ENCODE results near the gene FAM25C. TPM values are rescaled to one million over a fixed set of nuclear protein-coding genes. Genes with fewer than 3 reads are reported as not detected.
"Not testable (repeated sequence)": the region's sequence is repeated elsewhere in the genome, so short reads cannot be mapped to it uniquely, and the experiment has no call there.

Gene FAM25C
- total RNA-seq, 2 donors from 2014 or later = not detected

DNA sequence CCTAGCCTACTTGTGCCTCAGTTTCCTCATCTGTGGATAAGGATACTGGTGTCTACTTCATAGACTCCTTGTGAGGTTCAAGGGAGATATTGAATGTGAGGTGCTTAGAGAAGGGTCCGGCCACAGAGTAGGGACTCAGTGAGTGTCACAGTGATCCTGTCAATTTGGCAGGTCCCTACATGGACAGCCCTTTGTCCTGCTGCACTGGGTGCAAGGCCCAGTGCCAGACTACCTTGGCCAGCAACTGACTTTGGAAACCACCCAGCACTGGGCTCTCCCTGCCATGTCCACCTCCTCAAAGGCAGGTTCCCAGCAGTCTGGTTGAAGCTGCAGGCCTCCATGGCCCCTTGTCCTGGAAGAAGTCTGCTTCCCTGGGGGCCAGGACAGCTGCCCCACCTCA is 9.5 kb downstream of the FAM25C start:
- H3K36me3 Mint-ChIP-seq (ENCODE audit: low read depth); H3K27ac ChIP-seq (ENCODE audit: low read depth, low read length); H3K27ac Mint-ChIP-seq; H3K4me1 Mint-ChIP-seq; DNase-seq; H3K9me3 ChIP-seq (ENCODE audit: control insufficient read depth, low read length); H3K36me3 ChIP-seq (ENCODE audit: control insufficient read depth, insufficient read depth, low read length); H3K4me1 ChIP-seq (ENCODE audit: control insufficient read depth, insufficient read depth, low read length); H3K27me3 Mint-ChIP-seq (ENCODE audit: insufficient read depth); H3K9ac ChIP-seq (ENCODE audit: extremely low read depth, low read length, poor library complexity, severe bottlenecking); H3K4me3 ChIP-seq (ENCODE audit: low read length); H3K4me3 Mint-ChIP-seq; H3K27me3 ChIP-seq (ENCODE audit: control insufficient read depth, insufficient read depth, low read length, poor library complexity, severe bottlenecking); H3K9me3 Mint-ChIP-seq: not testable (repeated sequence)
- no CpG with 5 or more reads among the region's 1 CpG for WGBS, 2 experiments (ENCODE audit: insufficient coverage in 1 of 2, insufficient read length in 1 of 2)

- H3K4me1 Mint-ChIP-seq; H3K27ac Mint-ChIP-seq; H3K36me3 Mint-ChIP-seq (ENCODE audit: low read depth); H3K9ac ChIP-seq (ENCODE audit: extremely low read depth, low read length, poor library complexity, severe bottlenecking); H3K4me3 ChIP-seq (ENCODE audit: low read length); H3K4me3 Mint-ChIP-seq; H3K9me3 ChIP-seq (ENCODE audit: control insufficient read depth, low read length); H3K4me1 ChIP-seq (ENCODE audit: control insufficient read depth, insufficient read depth, low read length); H3K27ac ChIP-seq (ENCODE audit: low read depth, low read length); H3K36me3 ChIP-seq (ENCODE audit: control insufficient read depth, insufficient read depth, low read length); DNase-seq; H3K27me3 Mint-ChIP-seq (ENCODE audit: insufficient read depth); H3K27me3 ChIP-seq (ENCODE audit: control insufficient read depth, insufficient read depth, low read length, poor library complexity, severe bottlenecking); H3K9me3 Mint-ChIP-seq: not testable (repeated sequence)
- no CpG with 5 or more reads among the region's 4 CpGs for WGBS, 2 experiments (ENCODE audit: insufficient coverage in 1 of 2, insufficient read length in 1 of 2)
These were observed 10.0 kb downstream of the FAM25C start for GRCh38 chr10:47989542-47989950.

GRCh38 chr10:47988718-47989541 is 10.7 kb downstream of the FAM25C start:
- 94% methylated on average over 10 of the region's 16 CpGs; no CpG with 5 or more reads in 1 of the 2 experiments for WGBS, 2 experiments (ENCODE audit: insufficient coverage in 1 of 2, insufficient read length in 1 of 2)
- not testable (repeated sequence) for H3K4me1 ChIP-seq (ENCODE audit: control insufficient read depth, insufficient read depth, low read length); H3K4me1 Mint-ChIP-seq; H3K36me3 Mint-ChIP-seq (ENCODE audit: low read depth); H3K27me3 ChIP-seq (ENCODE audit: control insufficient read depth, insufficient read depth, low read length, poor library complexity, severe bottlenecking); H3K9me3 ChIP-seq (ENCODE audit: control insufficient read depth, low read length); H3K9me3 Mint-ChIP-seq; H3K27me3 Mint-ChIP-seq (ENCODE audit: insufficient read depth); H3K9ac ChIP-seq (ENCODE audit: extremely low read depth, low read length, poor library complexity, severe bottlenecking); H3K27ac ChIP-seq (ENCODE audit: low read depth, low read length); H3K27ac Mint-ChIP-seq; H3K36me3 ChIP-seq (ENCODE audit: control insufficient read depth, insufficient read depth, low read length); H3K4me3 ChIP-seq (ENCODE audit: low read length); H3K4me3 Mint-ChIP-seq
- peak; percentile 22 for DNase-seq

DNA sequence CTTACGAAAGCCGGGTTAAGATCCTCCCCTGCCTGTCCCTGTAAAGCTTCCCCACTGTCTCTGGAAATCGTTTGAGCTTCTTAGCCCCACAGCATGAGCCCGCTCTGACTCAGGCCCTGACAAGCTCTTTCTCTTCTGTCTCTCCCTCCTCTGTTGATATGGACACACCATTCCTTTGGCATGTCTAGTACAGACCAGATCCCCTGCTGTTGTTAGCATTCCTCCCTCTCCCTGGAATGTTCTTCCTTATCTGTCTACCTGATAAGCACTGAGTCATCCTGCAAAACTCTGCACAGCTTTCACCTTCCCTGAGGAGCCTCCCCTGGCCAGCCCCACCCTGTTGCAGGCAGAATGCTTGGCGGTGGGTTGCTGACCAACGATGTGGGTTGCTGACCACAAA is 11.6 kb downstream of the FAM25C start:
- not testable (repeated sequence) for H3K9ac ChIP-seq (ENCODE audit: extremely low read depth, low read length, poor library complexity, severe bottlenecking); DNase-seq; H3K27ac ChIP-seq (ENCODE audit: low read depth, low read length); H3K27ac Mint-ChIP-seq; H3K27me3 Mint-ChIP-seq (ENCODE audit: insufficient read depth); H3K27me3 ChIP-seq (ENCODE audit: control insufficient read depth, insufficient read depth, low read length, poor library complexity, severe bottlenecking); H3K36me3 Mint-ChIP-seq (ENCODE audit: low read depth); H3K36me3 ChIP-seq (ENCODE audit: control insufficient read depth, insufficient read depth, low read length); H3K4me3 ChIP-seq (ENCODE audit: low read length); H3K4me1 ChIP-seq (ENCODE audit: control insufficient read depth, insufficient read depth, low read length); H3K4me1 Mint-ChIP-seq; H3K4me3 Mint-ChIP-seq; H3K9me3 Mint-ChIP-seq; H3K9me3 ChIP-seq (ENCODE audit: control insufficient read depth, low read length)
- no CpG with 5 or more reads among the region's 6 CpGs for WGBS, 2 experiments (ENCODE audit: insufficient coverage in 1 of 2, insufficient read length in 1 of 2)
